Measurements from ENCODE around the gene SLC16A3.

DNA sequence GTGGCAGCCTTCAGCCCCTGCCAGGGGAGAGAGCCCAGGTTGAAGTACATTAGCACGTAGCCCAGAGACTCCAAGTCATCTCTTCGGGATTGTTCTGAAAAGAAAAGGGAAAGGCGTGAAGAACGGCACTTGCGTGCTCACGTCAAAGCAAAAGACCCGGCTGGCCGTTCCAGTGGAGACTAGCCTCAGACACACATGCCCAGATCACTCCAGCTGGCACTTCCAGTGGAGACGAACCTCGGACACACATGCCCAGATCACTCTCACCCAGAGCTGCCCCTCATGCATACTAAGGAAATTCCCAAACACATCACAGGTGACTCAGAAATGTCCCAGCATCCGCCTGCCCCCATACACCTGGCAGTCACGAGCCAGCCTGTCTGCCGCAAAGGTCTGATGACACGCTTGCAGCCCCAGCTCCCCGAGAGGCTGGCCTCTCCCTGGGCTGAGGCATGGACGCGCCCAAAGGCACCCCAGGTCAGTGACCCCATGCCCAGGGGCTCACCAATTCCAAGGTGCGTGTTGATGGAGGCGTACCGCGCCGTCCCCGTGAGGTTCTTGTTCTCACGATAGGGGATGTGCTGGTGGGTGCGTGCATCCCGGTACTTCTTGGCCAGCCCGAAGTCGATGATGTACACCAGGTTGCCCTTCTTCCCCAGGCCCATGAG, 23.8 kb downstream of the SLC16A3 start:
- TF ChIP-seq, protein P1, sequence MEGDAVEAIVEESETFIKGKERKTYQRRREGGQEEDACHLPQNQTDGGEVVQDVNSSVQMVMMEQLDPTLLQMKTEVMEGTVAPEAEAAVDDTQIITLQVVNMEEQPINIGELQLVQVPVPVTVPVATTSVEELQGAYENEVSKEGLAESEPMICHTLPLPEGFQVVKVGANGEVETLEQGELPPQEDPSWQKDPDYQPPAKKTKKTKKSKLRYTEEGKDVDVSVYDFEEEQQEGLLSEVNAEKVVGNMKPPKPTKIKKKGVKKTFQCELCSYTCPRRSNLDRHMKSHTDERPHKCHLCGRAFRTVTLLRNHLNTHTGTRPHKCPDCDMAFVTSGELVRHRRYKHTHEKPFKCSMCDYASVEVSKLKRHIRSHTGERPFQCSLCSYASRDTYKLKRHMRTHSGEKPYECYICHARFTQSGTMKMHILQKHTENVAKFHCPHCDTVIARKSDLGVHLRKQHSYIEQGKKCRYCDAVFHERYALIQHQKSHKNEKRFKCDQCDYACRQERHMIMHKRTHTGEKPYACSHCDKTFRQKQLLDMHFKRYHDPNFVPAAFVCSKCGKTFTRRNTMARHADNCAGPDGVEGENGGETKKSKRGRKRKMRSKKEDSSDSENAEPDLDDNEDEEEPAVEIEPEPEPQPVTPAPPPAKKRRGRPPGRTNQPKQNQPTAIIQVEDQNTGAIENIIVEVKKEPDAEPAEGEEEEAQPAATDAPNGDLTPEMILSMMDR (IDR thresholded peaks at IDR 0.05) = no peak
- TF ChIP-seq POLR2A (IDR thresholded peaks at IDR 0.05) = no peak
